ENCODE results near the gene TIMP4.

TIMP4 gene

GRCh38 chr3:12185172-12185710 lies 26.5 kb upstream of the TIMP4 start:
- DNase-seq: no peak

DNA sequence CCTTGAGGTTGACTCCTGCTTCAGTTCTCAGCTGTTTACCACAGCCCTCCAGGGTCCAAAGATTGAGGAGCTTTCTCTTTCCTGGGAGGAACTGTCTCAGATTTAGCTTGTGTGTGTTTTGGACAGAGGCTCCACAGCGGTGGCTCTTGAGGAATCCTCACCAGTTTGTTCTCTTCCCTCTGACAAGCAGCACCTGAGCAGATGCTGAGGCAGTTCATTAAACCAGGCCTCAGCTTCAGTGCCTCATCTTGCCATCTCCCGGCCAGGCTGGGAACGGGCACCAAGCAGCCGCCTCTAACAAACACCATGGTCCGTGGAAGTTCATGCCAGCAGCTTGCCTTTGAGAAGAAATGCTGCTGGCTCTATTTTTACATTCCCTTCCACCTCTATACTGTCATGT lies 25.8 kb upstream of the TIMP4 start:
- DNase-seq: no peak

DNA sequence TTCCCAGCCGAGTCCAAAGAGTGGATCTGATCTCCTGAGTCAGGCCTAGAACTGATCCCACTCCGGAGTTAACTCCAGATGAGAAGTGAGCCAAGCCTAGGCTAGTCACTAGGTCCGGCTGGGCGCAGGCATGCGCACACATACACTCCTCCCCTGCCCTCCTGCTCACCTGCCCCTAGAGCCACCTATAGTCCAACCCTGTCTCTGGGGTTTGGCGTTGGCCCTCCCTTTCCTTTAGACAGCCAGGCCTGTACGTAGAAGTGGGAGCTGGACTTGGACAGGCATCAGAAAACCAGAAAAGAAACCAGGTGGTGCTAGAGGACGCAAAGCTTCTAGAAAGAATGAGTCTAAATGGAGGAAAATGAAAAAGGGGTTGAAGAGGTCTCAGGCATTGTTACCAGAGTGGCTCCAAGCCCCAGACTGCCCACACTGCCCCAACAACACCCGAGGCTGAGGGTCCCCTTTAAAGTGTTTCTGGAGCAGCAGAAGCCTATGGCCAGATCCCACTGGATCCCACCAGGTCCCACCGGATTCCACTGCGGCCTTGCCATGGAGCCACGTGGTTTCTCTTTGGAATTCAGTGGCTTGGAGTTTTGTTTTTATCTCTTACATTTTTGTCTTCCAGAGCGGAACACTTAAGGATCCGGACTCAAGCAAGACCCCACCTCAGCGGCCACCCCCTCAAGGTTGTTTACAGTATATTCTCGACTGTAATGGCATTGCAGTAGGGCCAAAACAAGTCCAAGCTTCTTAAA lies 24.2 kb upstream of the TIMP4 start:
- DNase-seq: no peak

DNA sequence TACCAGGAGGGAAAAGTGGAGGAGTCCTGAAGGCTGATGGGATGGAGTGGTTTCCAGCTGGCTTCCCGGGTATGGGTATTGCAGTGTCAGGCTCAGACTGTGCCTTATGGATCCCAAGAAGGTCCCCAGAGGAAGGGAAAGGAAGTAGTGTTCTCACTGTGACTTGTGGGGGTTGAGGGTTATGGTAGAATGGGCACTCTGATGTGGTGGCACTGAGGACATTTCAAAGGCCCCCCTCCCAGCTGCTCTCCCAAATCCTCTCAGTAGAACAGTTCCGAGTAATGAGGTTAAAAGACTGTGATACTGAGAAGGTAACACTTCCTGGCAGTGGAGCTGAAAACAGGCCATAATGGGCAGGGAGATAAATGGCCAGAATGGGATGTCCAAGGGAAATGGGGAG lies 23.1 kb upstream of the TIMP4 start:
- DNase-seq: no peak

- DNase-seq: no peak
Measured at GRCh38 chr3:12181301-12181700, 22.6 kb upstream of the TIMP4 start.

DNA sequence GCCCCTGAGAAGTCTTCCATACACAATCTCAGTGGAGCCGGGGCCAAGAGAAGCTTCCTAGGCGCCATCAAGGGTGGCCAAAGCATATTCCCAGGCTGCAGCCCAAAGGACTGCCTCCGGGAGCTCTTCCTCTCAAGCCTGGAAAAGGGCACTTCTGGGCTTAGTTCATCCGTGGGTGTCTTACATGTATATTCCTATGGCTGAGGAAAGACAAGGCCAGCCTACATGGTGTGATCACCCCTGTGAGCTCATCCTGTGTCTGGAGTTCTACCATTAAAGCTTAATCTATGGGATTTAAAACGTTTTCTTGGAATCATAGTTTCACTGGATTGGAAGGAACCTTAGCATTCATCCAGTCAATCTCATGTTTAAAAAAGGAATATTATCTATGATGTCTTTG lies 21.9 kb upstream of the TIMP4 start:
- DNase-seq: no peak

GRCh38 chr3:12180218-12180617 lies 21.5 kb upstream of the TIMP4 start:
- no peak for DNase-seq

DNA sequence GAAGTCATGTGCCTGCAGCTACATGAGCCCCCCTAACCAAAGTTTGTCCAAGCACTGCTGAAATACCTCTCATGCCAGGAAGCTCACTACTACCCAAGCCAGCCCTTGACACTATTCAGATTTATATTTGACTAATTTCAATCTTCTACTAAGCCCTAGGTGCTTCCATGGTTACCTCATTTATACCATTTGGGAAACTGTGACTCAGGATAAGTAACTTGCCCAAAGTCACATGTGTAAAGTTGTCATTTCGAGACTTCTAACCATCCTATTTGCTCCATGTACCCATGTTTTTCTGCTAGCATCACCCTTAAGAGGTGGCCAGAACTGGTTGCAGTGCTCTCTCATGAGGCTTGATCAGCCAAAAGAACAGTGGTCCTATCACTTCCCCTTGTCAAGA lies 20.7 kb upstream of the TIMP4 start:
- DNase-seq: no peak

DNA sequence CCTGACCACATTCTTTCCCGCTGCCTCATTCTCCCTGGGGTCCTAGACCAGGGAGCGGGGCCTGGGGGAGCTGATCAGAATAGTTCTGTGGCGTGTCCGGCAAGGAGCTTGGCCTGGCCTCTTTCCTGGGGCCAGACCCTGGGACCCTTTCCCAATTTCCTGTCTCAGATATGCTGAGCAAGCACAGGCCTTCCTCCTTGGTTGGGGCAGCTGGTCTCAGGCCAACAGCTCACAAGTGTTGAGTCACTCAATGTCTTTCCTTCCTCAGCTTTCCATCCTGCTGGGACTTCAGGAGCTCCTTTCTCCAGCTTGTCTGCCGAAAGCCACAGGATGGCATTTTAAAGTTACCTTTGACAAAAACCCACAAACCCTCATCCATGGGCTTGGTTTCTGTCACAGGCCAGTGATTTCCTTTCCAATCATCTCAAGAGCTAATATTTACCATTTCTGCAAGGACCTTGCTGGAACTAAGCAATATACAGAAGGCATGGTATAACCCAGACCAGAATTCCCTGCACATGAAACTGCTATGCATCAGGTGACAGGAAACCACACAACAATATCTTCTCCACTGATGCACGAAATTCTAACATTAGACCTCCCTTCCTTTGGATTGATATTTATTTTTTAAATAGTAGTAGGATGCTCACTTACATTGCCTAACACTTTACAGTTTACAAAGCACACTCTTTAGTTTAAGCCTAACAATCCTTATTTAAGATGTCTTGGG lies 19.5 kb upstream of the TIMP4 start:
- no peak for DNase-seq

DNA sequence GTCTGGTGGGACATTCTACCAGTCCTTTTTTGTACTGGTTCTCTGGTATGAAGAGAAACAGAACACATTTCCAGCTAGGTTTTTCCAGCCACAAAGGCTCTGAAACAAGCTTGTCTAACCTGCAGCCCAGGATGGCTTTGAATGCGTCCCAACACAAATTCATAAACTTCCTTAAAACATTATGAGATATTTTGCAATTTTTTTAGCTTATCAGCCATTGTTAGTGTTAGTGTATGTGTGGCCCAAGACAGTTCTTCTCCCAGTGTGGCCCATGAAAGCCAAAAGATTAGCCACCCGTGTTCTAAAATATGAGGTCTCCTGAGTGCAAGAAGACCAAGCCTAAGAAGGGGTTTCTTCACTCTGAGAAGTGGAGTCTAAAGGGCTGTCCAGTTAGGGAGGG lies 18.4 kb upstream of the TIMP4 start:
- no peak for DNase-seq

- no peak for DNase-seq
Measured at GRCh38 chr3:12175844-12176453, 17.2 kb upstream of the TIMP4 start.

DNA sequence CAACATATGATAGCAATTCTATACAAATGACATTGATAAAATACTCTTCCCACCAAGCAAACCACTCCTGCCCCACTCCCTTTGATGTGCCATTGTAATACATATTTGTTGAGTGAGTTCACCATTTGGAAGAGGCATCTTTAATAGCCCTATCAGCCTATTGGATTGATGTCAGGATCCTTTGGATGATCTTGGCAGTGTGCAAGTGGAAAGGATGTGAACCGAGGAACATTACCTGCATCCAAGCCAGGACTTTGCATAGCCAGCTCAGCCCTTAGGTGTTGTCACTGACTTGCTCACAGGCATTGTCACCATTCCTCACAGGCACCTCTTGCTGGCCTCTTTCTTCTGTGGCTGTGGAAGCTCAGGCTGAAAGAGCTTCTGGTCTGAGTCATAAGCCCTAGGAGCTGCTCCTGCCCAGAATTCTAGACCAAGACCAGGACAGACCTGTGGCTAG lies 16.5 kb upstream of the TIMP4 start:
- no peak for DNase-seq

- DNase-seq: no peak
Measured at GRCh38 chr3:12170207-12170606, 11.5 kb upstream of the TIMP4 start.

GRCh38 chr3:12165909-12166308 lies 7.2 kb upstream of the TIMP4 start:
- DNase-seq: no peak

DNA sequence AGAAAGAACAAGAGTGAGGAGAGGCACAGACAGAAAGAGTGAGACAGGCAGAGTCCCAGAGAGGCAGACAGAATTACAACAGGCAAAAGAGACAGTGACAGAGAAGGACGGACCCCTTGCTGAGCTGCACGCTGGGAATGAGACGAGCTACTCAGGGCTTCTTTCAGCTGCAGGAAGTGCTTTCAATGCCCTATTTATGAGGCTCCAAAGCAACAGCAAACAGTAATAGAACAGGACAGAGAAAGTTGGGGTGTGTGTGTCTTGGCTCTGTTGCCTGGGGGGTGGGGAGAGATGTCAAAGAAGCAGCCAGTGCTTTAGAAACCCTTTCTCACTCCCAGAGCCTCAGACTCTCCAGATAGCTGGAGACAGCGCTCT lies 502 bp upstream of the TIMP4 start:
- no peak for DNase-seq

GRCh38 chr3:12157026-12157425 lies 1.7 kb downstream of the TIMP4 start:
- no peak for DNase-seq

- DNase-seq: no peak
Measured at GRCh38 chr3:12155828-12156227, 2.9 kb downstream of the TIMP4 start.

DNA sequence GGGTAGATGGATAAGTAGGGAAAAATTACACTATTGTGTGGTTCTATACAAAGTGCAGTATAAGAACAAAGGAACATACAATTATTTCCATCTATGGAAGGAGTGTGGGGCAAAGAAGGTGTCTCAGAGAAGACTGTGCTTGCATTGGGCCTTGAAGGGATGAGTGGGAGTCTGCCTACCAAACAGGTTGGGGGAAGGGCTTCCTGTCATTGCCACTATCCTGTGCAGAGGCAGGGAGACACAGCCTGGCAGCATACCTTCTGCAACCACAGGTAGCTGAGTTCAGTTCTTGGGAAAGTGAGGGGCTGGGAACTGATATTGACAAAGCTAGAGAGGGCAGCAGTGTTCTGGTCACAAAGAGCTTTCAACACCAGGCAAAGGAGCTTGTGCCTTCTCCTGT lies 3.4 kb downstream of the TIMP4 start:
- DNase-seq: no peak

GRCh38 chr3:12154151-12154550 lies 4.6 kb downstream of the TIMP4 start:
- DNase-seq: no peak

- DNase-seq: no peak
Measured at GRCh38 chr3:12150112-12150511, 8.6 kb downstream of the TIMP4 start.

DNA sequence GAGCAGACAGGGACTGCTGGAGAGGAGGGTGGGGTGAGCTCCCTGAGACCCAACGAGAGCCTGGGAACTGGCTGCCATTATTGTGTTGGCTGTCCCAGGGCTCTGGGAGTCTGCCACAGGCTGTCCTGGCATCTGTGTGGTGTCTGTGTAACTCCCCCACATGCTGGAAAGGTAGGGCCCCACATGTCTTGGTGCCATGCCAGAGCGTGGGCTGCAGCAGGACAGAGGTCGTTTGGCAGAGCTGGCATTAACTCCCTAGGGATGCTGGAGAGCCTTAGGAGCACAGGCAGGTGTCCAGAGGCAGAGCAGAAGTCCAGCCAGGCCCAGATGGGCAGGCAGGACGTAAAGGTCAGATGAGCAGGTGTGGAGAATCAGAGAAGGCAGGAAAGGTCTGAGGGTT lies 9.7 kb downstream of the TIMP4 start:
- no peak for DNase-seq

GRCh38 chr3:12148183-12148940 lies 10.3 kb downstream of the TIMP4 start:
- no peak for DNase-seq
